ENCODE results near the gene CTLA4. TPM values are rescaled to one million over a fixed set of nuclear protein-coding genes. Genes with fewer than 3 reads are reported as not detected.

The CTLA4 gene
- total RNA-seq, 2 donors from 2014 or later: not detected

- intact Hi-C loops (cut with DNase I): no loop called here
- no peak for DNase-seq (ENCODE audit: low spot score)
Measured at GRCh38 chr2:203886661-203887151, 19.1 kb downstream of the CTLA4 start.

- DNase-seq (ENCODE audit: low spot score): no peak
- intact Hi-C loops (cut with DNase I): no loop called here
Measured at GRCh38 chr2:203887677-203888076, 20.1 kb downstream of the CTLA4 start.

- DNase-seq (ENCODE audit: low spot score): no peak
- intact Hi-C loops (cut with DNase I): no loop called here
Measured at GRCh38 chr2:203889542-203889941, 22.0 kb downstream of the CTLA4 start.

GRCh38 chr2:203889944-203890343, 22.4 kb downstream of the CTLA4 start:
- intact Hi-C loops (cut with DNase I): no loop called here
- no peak for DNase-seq (ENCODE audit: low spot score)

- DNase-seq (ENCODE audit: low spot score): no peak
- intact Hi-C loops (cut with DNase I): no loop called here
Measured at GRCh38 chr2:203890733-203891132, 23.2 kb downstream of the CTLA4 start.

GRCh38 chr2:203891474-203891873, 23.9 kb downstream of the CTLA4 start:
- no peak for DNase-seq (ENCODE audit: low spot score)
- intact Hi-C loops (cut with DNase I): no loop called here

GRCh38 chr2:203892207-203892606, 24.6 kb downstream of the CTLA4 start:
- DNase-seq (ENCODE audit: low spot score): no peak
- intact Hi-C loops (cut with DNase I): no loop called here

GRCh38 chr2:203893401-203893800, 25.8 kb downstream of the CTLA4 start:
- intact Hi-C loops (cut with DNase I): no loop called here
- DNase-seq (ENCODE audit: low spot score): no peak

GRCh38 chr2:203893840-203894239, 26.3 kb downstream of the CTLA4 start:
- intact Hi-C loops (cut with DNase I): no loop called here
- DNase-seq (ENCODE audit: low spot score): no peak

GRCh38 chr2:203894262-203894661, 26.7 kb downstream of the CTLA4 start:
- DNase-seq (ENCODE audit: low spot score): no peak
- intact Hi-C loops (cut with DNase I): no loop called here

GRCh38 chr2:203897544-203897943, 30.0 kb downstream of the CTLA4 start:
- DNase-seq (ENCODE audit: low spot score): no peak
- intact Hi-C loops (cut with DNase I): no loop called here

GRCh38 chr2:203898657-203899056, 31.1 kb downstream of the CTLA4 start:
- intact Hi-C loops (cut with DNase I): no loop called here
- no peak for DNase-seq (ENCODE audit: low spot score)

GRCh38 chr2:203900253-203900652, 32.7 kb downstream of the CTLA4 start:
- DNase-seq (ENCODE audit: low spot score): no peak
- intact Hi-C loops (cut with DNase I): no loop called here

- DNase-seq (ENCODE audit: low spot score): no peak
- intact Hi-C loops (cut with DNase I): no loop called here
Measured at GRCh38 chr2:203904022-203904421, 36.5 kb downstream of the CTLA4 start.

- DNase-seq (ENCODE audit: low spot score): no peak
- intact Hi-C loops (cut with DNase I): no loop called here
Measured at GRCh38 chr2:203905656-203906055, 38.1 kb downstream of the CTLA4 start.

- no peak for DNase-seq (ENCODE audit: low spot score)
Measured at GRCh38 chr2:203908066-203908796, 40.7 kb downstream of the CTLA4 start.

GRCh38 chr2:203908797-203909185, 41.2 kb downstream of the CTLA4 start:
- DNase-seq (ENCODE audit: low spot score): no peak
- intact Hi-C loops (cut with DNase I): no loop called here

More at GRCh38 chr2:203908066-203908796, 40.7 kb downstream of the CTLA4 start:
- intact Hi-C loops (cut with DNase I): no loop called here

GRCh38 chr2:203909261-203909967, 41.8 kb downstream of the CTLA4 start:
- intact Hi-C loops (cut with DNase I): no loop called here
- DNase-seq (ENCODE audit: low spot score): no peak

GRCh38 chr2:203909974-203910373, 42.4 kb downstream of the CTLA4 start:
- DNase-seq (ENCODE audit: low spot score): no peak
- intact Hi-C loops (cut with DNase I): no loop called here

- no peak for DNase-seq (ENCODE audit: low spot score)
- intact Hi-C loops (cut with DNase I): no loop called here
Measured at GRCh38 chr2:203913947-203914346, 46.4 kb downstream of the CTLA4 start.
